GM12878 (cell line): ENCODE results near the gene BGLAP.

Experiments
- CHD4 ChIP-seq: fragments of 200-600 bp; sonication (generic); IDR thresholded peaks from 2 replicates; pipeline ENCODE4 v1.6.1; 2016; ENCODE audit warnings: mild to moderate bottlenecking
- EZH2 ChIP-seq: IDR thresholded peaks from 2 replicates; pipeline ENCODE4 v1.6.1; 2012; ENCODE audit warnings: low read depth, mild to moderate bottlenecking, control low read depth, inconsistent platforms, low read length, borderline replicate concordance; ENCODE audit not compliant: control insufficient read depth
- NFYB ChIP-seq: IDR thresholded peaks from 2 replicates; pipeline ENCODE4 v1.6.1; 2011; ENCODE audit warnings: low read depth, mild to moderate bottlenecking, low read length, improper control_type of control experiment, moderate library complexity; ENCODE audit not compliant: insufficient read depth
- NR2F1 ChIP-seq: fragments of 450-650 bp; conservative IDR thresholded peaks from 2 replicates; pipeline ENCODE4 v1.6.1; 2017; ENCODE audit warnings: mild to moderate bottlenecking
- TARDBP ChIP-seq: IDR thresholded peaks from 2 replicates; pipeline ENCODE4 v1.6.1; 2016; ENCODE audit warnings: borderline replicate concordance
- TF ChIP-seq, protein P1 (sequence below), 3 experiments: IDR thresholded peaks in 2 of 3; conservative IDR thresholded peaks in 1 of 3; 2 replicates each; pipeline ENCODE4 v1.5.1; 2011; ENCODE audit warnings: low read depth in 3 of 3, low read length in 3 of 3, mild to moderate bottlenecking in 3 of 3, control low read depth in 2 of 3, moderate library complexity in 2 of 3, inconsistent platforms in 1 of 3, mixed read lengths in 1 of 3; ENCODE audit not compliant: control insufficient read depth in 2 of 3, insufficient read depth in 1 of 3; ENCODE audit errors: extremely low read depth in 1 of 3

DNA sequence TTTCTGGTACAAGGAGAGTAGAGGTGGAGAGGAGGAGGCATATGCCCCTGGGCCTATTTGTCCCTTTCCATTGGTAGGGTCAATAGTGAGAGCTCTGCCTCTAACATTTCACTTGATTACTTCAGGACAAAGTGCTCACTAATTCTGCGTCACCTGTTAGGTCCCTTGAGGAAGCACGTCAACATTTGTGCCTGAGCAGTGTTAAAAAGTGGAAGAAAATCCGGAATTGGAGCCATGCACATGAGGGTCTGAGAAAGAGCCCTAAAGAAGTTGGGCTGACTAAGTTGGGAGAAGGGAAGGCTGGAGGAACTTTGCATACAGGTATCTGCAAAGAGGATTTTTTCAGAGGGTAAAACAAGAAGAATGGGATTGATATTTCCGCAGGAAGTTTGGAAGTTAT lies 46.1 kb upstream of the BGLAP start:
- TF ChIP-seq, protein P1, sequence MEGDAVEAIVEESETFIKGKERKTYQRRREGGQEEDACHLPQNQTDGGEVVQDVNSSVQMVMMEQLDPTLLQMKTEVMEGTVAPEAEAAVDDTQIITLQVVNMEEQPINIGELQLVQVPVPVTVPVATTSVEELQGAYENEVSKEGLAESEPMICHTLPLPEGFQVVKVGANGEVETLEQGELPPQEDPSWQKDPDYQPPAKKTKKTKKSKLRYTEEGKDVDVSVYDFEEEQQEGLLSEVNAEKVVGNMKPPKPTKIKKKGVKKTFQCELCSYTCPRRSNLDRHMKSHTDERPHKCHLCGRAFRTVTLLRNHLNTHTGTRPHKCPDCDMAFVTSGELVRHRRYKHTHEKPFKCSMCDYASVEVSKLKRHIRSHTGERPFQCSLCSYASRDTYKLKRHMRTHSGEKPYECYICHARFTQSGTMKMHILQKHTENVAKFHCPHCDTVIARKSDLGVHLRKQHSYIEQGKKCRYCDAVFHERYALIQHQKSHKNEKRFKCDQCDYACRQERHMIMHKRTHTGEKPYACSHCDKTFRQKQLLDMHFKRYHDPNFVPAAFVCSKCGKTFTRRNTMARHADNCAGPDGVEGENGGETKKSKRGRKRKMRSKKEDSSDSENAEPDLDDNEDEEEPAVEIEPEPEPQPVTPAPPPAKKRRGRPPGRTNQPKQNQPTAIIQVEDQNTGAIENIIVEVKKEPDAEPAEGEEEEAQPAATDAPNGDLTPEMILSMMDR (IDR thresholded peaks at IDR 0.05 in 2 of 3, conservative IDR thresholded peaks at IDR 0.05 in 1 of 3; ENCODE audit: control insufficient read depth in 2 of 3, extremely low read depth in 1 of 3, insufficient read depth in 1 of 3, low read depth in 3 of 3, low read length in 3 of 3), result no peak
- no peak for TF ChIP-seq TARDBP
- no peak for TF ChIP-seq EZH2
- TF ChIP-seq CHD4, result no peak
- no peak for TF ChIP-seq NFYB
- TF ChIP-seq NR2F1, result no peak
